Karpas-422 (cell line): Measurements from ENCODE around the gene FSTL3. TPM values are rescaled to one million over a fixed set of nuclear protein-coding genes. Genes with fewer than 3 reads are reported as not detected.

Experiments used
- DNase-seq: peaks from one replicate; pipeline ENCODE4 v3.0.0-alpha.2; 2015
- H2AFZ ChIP-seq: fragments of 200-600 bp; sonication (generic); 2 replicates; pipeline ENCODE4 v1.6.1; 2014; ENCODE audit warnings: antibody characterized with exemption, low read length, mixed read lengths
- H3K27ac ChIP-seq: fragments of 200-600 bp; sonication (generic); 2 replicates; pipeline ENCODE4 v1.5.1; 2014; ENCODE audit warnings: mild to moderate bottlenecking, low read length, moderate library complexity
- H3K27me3 ChIP-seq: fragments of 200-600 bp; sonication (generic); 2 replicates; pipeline ENCODE4 v1.6.1; 2014; ENCODE audit warnings: low read length, mixed read lengths
- H3K36me3 ChIP-seq: fragments of 200-600 bp; sonication (generic); 2 replicates; pipeline ENCODE4 v1.6.1; 2014; ENCODE audit warnings: low read length, mixed read lengths; ENCODE audit not compliant: insufficient read depth
- H3K4me1 ChIP-seq: fragments of 200-600 bp; sonication (generic); 2 replicates; pipeline ENCODE4 v1.6.1; 2014; ENCODE audit warnings: mild to moderate bottlenecking, low read length, mixed read lengths
- H3K4me2 ChIP-seq: fragments of 200-600 bp; sonication (generic); 2 replicates; pipeline ENCODE4 v1.6.1; 2014; ENCODE audit warnings: low read length, low read depth, mild to moderate bottlenecking; ENCODE audit not compliant: poor library complexity, severe bottlenecking
- H3K4me3 ChIP-seq: fragments of 200-600 bp; sonication (generic); 2 replicates; pipeline ENCODE4 v1.5.1; 2014; ENCODE audit warnings: mild to moderate bottlenecking, antibody characterized with exemption, low read length, mixed read lengths
- H3K79me2 ChIP-seq: fragments of 200-600 bp; sonication (generic); 2 replicates; pipeline ENCODE4 v1.6.1; 2014; ENCODE audit warnings: mild to moderate bottlenecking, low read length, mixed read lengths
- H3K9ac ChIP-seq: fragments of 200-600 bp; sonication (generic); 2 replicates; pipeline ENCODE4 v1.6.0; 2014; ENCODE audit warnings: low read length
- H3K9me2 ChIP-seq: fragments of 200-600 bp; sonication (generic), shearing (Covaris generic); replicated peaks from 2 replicates; pipeline ENCODE4 v1.6.0; 2014; ENCODE audit warnings: mild to moderate bottlenecking, low read length, moderate library complexity; ENCODE audit not compliant: insufficient read depth
- H3K9me3 ChIP-seq: fragments of 300-700, 200-600 bp; sonication (generic); 2 replicates; pipeline ENCODE4 v1.6.1; 2014; ENCODE audit warnings: low read length, mixed read lengths
- H4K20me1 ChIP-seq: fragments of 200-600 bp; sonication (generic); 2 replicates; pipeline ENCODE4 v1.6.1; 2014; ENCODE audit warnings: mild to moderate bottlenecking, antibody characterized with exemption, low read length, low read depth; ENCODE audit not compliant: insufficient read depth
- total RNA-seq: library from RNA; depleted of rRNA; stranded (reverse); fragments of >200 nt; shearing (Covaris generic); gene quantifications from 2 replicates; pipeline ENCODE4 v1.2.3, GENCODE V29; 2014; ENCODE audit warnings: low replicate concordance

Gene FSTL3
- total RNA-seq, 1 experiment from 2014 or later, result 2.3 TPM

DNA sequence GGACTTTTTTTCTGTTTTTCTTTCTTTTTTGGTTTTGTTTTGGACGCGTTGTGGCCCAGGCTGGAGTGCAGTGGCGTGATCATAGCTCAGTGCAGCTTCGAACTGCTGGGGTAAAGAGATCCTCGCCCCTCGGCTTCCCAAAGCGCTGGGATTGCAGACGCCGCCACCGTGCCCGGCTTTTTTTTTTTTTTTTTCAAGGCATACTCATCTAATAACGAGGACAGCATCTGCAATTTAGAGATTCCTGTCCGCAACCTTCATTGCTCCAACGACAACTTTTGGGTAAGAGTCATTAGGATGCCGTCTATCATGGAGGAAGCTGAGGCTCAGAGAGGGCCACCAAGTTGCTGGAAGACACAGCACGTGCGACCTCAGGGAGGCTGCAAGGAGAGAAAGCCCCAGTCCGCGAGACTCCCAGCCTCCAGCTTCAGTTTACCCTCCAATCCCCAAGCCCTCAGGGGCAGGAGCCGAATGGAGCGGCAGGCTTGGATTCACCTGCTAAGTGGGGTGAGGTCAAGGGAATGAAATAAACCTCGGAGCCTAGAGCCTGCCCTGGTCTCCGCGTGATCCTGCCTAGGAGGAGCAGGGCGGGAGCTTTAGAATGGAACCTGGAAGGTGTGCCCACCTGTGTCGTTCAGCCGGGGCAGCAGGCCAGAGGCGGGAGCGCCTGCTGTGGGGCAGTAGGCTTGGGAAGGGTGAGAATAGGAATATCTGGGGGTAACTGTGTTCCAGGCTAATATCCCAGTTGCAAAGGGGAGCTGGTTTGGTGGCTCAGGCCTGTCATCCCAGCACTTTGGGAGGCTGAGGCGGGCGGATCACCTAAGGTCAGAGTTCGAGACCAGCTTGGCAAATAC is 42.2 kb upstream of the FSTL3 start:
- no peaks in the 10 kb centered on the region for H3K27me3 ChIP-seq
- peaks cover 1% of the 10 kb centered on the region for H3K36me3 ChIP-seq
- H3K4me3 ChIP-seq, result peak overlapping the region; percentile 64
- no peaks in the 10 kb centered on the region for H3K9me2 ChIP-seq
- peaks cover 14% of the 10 kb centered on the region for H3K4me1 ChIP-seq
- peak overlapping the region; percentile 87; the same call in 1 of the 2 replicates for H2AFZ ChIP-seq
- H3K27ac ChIP-seq, result no peak overlapping the region
- H3K79me2 ChIP-seq, result peaks cover 34% of the 10 kb centered on the region
- peak overlapping the region; percentile 83 for H3K4me2 ChIP-seq
- DNase-seq, result no peak
- 0 out of 2 replicates have a peak, but pooled peaks cover 8% of the 10 kb centered on the region for H4K20me1 ChIP-seq
- no peaks in the 10 kb centered on the region for H3K9me3 ChIP-seq
- H3K9ac ChIP-seq, result peak overlapping the region; percentile 67

DNA sequence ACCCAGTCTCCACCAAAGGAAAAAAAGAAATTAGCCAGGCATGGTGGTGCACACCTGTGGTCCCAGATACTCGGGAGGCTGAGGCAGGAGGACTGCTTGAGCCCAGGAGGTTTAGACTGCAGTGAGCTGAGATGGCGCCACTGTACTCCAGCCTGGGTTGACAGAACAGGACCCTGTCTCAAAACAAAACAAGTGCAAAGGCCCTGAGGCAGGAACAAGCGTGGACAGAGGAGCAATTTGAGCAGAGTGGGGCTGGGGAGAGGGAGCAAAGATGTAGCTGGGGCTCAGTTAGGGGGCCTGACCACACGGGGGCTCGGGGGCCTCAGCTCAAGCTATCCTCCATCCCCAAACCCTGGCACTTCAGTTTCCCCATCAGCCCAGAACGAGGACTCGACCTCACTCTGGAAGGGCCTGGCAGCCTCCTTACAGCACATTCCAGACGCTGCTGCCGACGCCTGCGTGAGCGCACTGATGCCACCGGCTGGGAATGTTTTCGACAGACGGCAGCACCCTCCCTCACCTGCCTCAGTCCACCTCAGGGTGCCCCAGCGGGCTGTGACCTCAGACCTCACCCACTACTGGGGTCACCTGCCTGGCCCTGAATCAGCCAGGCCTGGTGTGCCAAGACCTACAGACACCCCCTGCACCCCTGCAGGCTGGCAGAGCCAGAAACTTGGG is 41.1 kb upstream of the FSTL3 start:
- no peaks in the 10 kb centered on the region for H3K9me3 ChIP-seq
- DNase-seq, result no peak
- H3K27ac ChIP-seq, result no peak overlapping the region
- H3K27me3 ChIP-seq, result no peaks in the 10 kb centered on the region
- no peak overlapping the region for H2AFZ ChIP-seq
- H4K20me1 ChIP-seq, result peaks cover 12% of the 10 kb centered on the region; the same call in 1 of the 2 replicates
- peaks cover 21% of the 10 kb centered on the region for H3K4me1 ChIP-seq
- H3K4me3 ChIP-seq, result no peak overlapping the region
- no peak overlapping the region for H3K4me2 ChIP-seq
- H3K9ac ChIP-seq, result no peak overlapping the region
- H3K9me2 ChIP-seq, result no peaks in the 10 kb centered on the region
- H3K79me2 ChIP-seq, result peaks cover 30% of the 10 kb centered on the region
- H3K36me3 ChIP-seq, result no peaks in the 10 kb centered on the region; the same call in 1 of the 2 replicates

DNA sequence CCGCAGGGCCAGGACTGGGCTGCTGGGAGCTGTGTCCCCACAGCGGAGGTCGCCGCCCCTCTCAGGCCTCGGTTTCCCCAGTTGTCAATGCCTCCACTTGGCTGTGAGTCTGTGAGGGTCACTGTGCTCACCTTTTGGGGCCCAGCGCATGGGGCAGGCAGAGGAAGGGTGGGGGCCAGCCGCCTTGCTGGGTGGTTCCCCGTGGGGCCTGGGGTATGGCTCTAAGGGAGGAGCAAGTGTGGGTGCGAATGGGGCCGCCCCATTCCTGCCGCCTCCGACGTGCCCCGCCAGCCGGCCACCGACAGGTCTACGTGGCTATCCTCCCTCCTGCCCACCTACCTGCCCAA is 37.3 kb upstream of the FSTL3 start:
- Histone ChIP-seq H3K9me3 (no peaks in the 10 kb centered on the region), H3K27me3 (no peaks in the 10 kb centered on the region), H4K20me1 (peaks cover 22% of the 10 kb centered on the region; the same call in 1 of the 2 replicates), H3K79me2 (no peaks in the 10 kb centered on the region), H3K9ac (no peak overlapping the region), H3K27ac (no peak overlapping the region), H2AFZ (no peak overlapping the region), H3K9me2 (no peaks in the 10 kb centered on the region), H3K36me3 (no peaks in the 10 kb centered on the region), H3K4me2 (no peak overlapping the region), H3K4me3 (no peak overlapping the region), H3K4me1 (peaks cover 13% of the 10 kb centered on the region)
- no peak for DNase-seq

DNA sequence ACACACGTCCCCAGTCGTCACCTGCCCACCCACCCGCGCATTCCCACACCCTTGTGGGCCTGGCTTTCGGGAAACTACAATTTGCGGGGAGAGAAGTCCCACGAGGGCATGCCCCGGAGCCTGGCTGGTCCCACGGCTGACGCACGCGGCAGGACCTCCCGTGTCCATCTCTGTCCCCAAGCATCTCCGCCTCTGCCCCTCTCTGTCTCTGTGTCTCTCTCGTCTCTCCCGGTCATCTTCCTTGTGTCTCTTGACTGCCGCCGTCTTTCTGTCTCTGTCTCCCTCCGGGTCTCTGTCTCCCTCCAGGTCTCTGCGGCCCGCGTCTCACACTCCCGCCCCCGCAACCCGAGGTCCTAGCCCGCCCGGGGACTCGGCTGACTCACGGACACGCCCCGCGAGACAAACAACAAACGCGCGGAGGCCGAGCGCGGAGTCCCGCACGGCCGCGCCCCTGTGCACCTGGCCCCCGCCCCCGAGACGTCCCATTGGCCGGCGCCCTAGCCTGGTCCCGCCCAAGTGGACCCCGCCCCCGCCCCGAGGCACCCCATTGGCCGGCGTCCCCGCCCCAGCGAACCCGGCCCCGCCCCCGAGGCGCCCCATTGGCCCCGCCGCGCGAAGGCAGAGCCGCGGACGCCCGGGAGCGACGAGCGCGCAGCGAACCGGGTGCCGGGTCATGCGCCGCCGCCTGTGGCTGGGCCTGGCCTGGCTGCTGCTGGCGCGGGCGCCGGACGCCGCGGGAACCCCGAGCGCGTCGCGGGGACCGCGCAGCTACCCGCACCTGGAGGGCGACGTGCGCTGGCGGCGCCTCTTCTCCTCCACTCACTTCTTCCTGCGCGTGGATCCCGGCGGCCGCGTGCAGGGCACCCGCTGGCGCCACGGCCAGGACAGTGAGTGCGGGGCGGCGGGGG is 36.7 kb upstream of the FSTL3 start, which contains the start of gene FGF22:
FGF22 (plus strand) TSS at position 627 of the 908 bp plus-strand sequence; CDS start at position 674, 47 bp downstream.
- Histone ChIP-seq H3K9me3 (no peaks in the 10 kb centered on the region), H3K4me3 (peak within 1 kb of the TSS; percentile 40; the same call in 1 of the 2 replicates), H4K20me1 (peaks cover 22% of the 10 kb centered on the region; the same call in 1 of the 2 replicates), H2AFZ (no peak within 1 kb of the TSS), H3K9me2 (no peaks in the 10 kb centered on the region), H3K36me3 (no peaks in the 10 kb centered on the region), H3K27me3 (no peaks in the 10 kb centered on the region), H3K79me2 (no peaks in the 10 kb centered on the region), H3K4me2 (peak within 1 kb of the TSS; percentile 67), H3K27ac (no peak within 1 kb of the TSS), H3K9ac (peak within 1 kb of the TSS; percentile 30), H3K4me1 (peaks cover 13% of the 10 kb centered on the region)
- peak; percentile 97 for DNase-seq

DNA sequence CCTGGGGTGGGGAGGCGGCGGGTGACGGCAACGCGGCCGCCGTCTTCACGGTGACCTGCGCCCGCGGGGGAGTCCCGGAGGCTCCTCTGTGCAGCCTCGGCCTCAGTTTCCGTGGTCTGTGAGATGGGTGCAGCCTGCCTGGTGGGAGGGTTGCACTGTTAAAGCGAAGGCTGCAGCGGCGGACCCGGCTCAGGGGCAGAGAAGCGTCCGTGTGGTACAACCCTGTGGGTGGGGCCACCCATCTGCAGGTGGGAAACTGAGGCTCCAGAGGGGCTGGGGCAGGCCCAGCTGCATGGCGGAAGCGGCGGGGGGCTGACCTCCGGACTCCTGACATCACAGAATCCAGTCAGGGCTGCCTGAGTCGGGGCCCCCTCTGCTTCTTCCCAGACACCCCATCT is 36.0 kb upstream of the FSTL3 start:
- Histone ChIP-seq H3K27me3 (no peaks in the 10 kb centered on the region), H3K27ac (no peak overlapping the region), H3K4me1 (peaks cover 18% of the 10 kb centered on the region), H3K9me3 (no peaks in the 10 kb centered on the region), H3K4me2 (peak overlapping the region; percentile 35), H3K79me2 (no peaks in the 10 kb centered on the region), H4K20me1 (peaks cover 22% of the 10 kb centered on the region; the same call in 1 of the 2 replicates), H3K9ac (no peak overlapping the region), H2AFZ (no peak overlapping the region), H3K9me2 (no peaks in the 10 kb centered on the region), H3K4me3 (no peak overlapping the region; the same call in 1 of the 2 replicates), H3K36me3 (no peaks in the 10 kb centered on the region)
- DNase-seq, result no peak

DNA sequence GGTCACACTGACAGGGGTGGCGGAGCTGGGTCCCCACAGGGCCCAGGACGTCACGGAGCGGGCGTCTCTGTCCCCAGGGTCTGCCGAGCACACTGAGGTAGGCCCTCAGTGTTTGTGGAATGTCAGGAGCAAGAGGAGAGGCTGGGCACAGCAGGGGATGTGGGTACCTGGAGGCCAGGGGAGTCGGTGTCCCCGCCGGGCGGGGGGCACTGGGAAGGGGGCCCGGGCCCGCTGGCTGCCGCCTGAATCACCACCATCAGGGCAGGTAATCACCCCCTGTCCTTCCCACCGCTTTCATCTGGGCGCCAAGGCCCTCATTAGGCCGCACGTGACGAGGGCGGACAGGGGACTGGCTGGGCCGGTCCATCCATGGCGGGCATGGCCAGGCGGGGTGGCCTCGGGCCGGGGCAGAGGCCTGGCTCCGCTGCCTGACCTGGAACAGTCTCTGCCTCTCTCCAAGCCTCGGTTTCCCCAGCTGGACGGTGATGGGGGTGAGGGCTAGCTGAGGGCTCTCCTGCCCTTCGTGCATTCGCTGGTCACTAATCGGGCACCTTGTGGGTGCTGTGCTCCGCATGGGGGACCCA is 35.5 kb upstream of the FSTL3 start:
- Histone ChIP-seq H2AFZ (no peak overlapping the region), H3K4me2 (no peak overlapping the region), H3K27ac (no peak overlapping the region), H3K79me2 (no peaks in the 10 kb centered on the region), H3K9ac (no peak overlapping the region), H3K36me3 (no peaks in the 10 kb centered on the region), H3K9me3 (no peaks in the 10 kb centered on the region), H3K4me1 (peaks cover 18% of the 10 kb centered on the region), H3K4me3 (no peak overlapping the region), H3K9me2 (no peaks in the 10 kb centered on the region), H4K20me1 (peaks cover 24% of the 10 kb centered on the region; the same call in 1 of the 2 replicates), H3K27me3 (no peaks in the 10 kb centered on the region)
- DNase-seq, result no peak

DNA sequence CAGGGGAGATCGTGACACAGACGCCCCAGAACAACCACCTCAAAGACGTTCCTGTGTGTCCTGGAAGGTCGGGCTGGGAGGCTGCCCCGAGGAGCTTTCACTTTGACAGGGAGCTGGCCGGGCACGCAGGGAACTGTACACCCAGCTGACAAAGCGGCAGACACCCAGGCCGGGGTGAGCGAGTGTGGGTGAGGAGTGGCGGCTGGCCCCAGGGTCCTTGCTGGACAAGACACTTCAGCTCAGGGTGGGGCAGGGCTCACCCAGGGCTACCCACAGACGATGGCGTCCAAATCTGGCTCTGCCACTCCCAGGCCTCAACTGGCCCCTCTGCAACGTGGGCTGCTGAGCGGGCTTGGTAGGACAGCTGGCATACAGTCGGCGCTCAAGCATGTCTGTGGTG is 34.5 kb upstream of the FSTL3 start:
- Histone ChIP-seq H3K9me2 (no peaks in the 10 kb centered on the region), H2AFZ (no peak overlapping the region), H3K4me3 (no peak overlapping the region), H3K9ac (no peak overlapping the region), H3K36me3 (no peaks in the 10 kb centered on the region), H3K4me1 (peaks cover 18% of the 10 kb centered on the region), H3K4me2 (no peak overlapping the region), H3K27me3 (no peaks in the 10 kb centered on the region), H3K27ac (no peak overlapping the region), H3K9me3 (no peaks in the 10 kb centered on the region), H3K79me2 (no peaks in the 10 kb centered on the region), H4K20me1 (peaks cover 26% of the 10 kb centered on the region; the same call in 1 of the 2 replicates)
- DNase-seq, result no peak
